ENCODE results near the gene INHBB. TPM values are rescaled to one million over a fixed set of nuclear protein-coding genes. Genes with fewer than 3 reads are reported as not detected.
"Not testable (repeated sequence)": the region's sequence is repeated elsewhere in the genome, so short reads cannot be mapped to it uniquely, and the experiment has no call there.

Gene INHBB
- total RNA-seq, 1 donor from 2014 or later, result 0.34 TPM

DNA sequence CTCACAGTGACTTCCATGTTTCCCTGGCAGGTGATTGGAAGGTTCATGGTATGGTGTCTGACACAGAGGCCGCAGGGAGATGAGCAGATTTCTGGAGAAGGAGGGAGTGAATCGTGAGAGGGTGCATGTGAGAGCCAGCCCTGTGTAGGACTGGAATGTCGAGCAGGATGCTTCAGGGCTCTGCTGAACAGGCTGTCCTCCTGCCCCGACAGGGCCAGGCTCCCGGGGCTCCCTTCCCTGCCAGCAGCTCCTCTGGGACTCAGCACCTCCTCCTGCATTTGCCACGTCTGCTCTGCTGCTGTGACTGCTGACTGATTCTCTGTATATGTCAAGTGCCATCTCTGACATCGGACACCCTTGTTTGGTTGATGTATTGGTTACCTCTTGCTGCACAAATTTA, 38.5 kb upstream of the INHBB start:
- H3K36me3 Mint-ChIP-seq (ENCODE audit: unreplicated experiment), result no peaks in the 10 kb centered on the region
- TF ChIP-seq, protein P1, sequence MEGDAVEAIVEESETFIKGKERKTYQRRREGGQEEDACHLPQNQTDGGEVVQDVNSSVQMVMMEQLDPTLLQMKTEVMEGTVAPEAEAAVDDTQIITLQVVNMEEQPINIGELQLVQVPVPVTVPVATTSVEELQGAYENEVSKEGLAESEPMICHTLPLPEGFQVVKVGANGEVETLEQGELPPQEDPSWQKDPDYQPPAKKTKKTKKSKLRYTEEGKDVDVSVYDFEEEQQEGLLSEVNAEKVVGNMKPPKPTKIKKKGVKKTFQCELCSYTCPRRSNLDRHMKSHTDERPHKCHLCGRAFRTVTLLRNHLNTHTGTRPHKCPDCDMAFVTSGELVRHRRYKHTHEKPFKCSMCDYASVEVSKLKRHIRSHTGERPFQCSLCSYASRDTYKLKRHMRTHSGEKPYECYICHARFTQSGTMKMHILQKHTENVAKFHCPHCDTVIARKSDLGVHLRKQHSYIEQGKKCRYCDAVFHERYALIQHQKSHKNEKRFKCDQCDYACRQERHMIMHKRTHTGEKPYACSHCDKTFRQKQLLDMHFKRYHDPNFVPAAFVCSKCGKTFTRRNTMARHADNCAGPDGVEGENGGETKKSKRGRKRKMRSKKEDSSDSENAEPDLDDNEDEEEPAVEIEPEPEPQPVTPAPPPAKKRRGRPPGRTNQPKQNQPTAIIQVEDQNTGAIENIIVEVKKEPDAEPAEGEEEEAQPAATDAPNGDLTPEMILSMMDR (IDR thresholded peaks at IDR 0.05; ENCODE audit: partially characterized antibody, unreplicated experiment), result no peak
- peaks cover 9% of the 10 kb centered on the region for H3K4me1 Mint-ChIP-seq (ENCODE audit: low read depth, unreplicated experiment)
- no peak overlapping the region for H3K4me3 Mint-ChIP-seq (ENCODE audit: unreplicated experiment)
- no peak for DNase-seq
- H3K9me3 Mint-ChIP-seq (ENCODE audit: unreplicated experiment), result no peaks in the 10 kb centered on the region
- H3K27me3 Mint-ChIP-seq (ENCODE audit: unreplicated experiment), result peaks cover 9% of the 10 kb centered on the region
- no peak overlapping the region for H3K27ac Mint-ChIP-seq (ENCODE audit: unreplicated experiment)

DNA sequence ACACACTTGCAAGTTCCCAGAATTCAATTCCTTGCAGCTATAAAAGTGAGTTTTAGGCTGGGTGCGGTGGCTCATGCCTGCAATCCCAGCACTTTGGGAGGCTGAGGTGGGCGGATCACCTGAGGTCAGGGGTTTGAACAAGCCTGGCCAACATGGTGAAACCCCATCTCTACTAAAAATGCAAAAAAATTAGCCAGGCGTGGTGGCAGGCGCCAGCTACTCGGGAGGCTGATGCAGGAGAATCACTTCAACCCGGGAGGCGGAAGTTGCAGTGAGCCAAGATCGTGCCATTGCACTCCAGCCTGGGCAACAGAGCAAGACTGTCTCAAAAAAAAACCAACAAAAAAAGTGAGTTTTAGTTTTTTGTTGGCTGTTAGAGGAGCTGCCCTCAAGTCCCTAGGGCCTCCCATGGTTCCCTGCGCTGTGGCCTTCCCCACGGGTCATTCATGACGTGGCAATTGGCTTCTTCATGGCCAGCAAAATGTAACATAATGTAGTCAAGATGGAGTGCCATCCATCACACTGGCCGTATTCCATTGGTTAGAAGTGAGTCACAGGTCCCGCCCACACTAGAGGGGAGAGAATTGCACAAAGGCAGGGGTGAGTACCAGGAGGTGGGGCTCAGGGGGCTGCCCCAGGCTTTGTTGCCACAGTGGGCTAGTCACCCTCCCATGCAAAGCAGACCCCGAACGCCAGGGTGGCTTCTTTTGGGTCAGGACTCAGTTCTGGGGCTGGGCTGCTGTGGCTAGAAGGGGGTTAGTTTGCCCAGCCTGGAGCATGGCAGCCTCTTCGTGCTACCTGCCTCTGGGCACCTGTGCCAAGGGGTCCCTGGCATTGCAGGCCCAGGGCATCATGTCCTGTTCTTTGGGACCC, 37.7 kb upstream of the INHBB start:
- peaks cover 7% of the 10 kb centered on the region for H3K27me3 Mint-ChIP-seq (ENCODE audit: unreplicated experiment)
- no peak overlapping the region for H3K27ac Mint-ChIP-seq (ENCODE audit: unreplicated experiment)
- H3K4me3 Mint-ChIP-seq (ENCODE audit: unreplicated experiment), result no peak overlapping the region
- H3K36me3 Mint-ChIP-seq (ENCODE audit: unreplicated experiment), result no peaks in the 10 kb centered on the region
- peaks cover 3% of the 10 kb centered on the region for H3K4me1 Mint-ChIP-seq (ENCODE audit: low read depth, unreplicated experiment)
- no peak for DNase-seq
- H3K9me3 Mint-ChIP-seq (ENCODE audit: unreplicated experiment), result no peaks in the 10 kb centered on the region
- TF ChIP-seq, protein P1 (IDR thresholded peaks at IDR 0.05; ENCODE audit: partially characterized antibody, unreplicated experiment), result no peak

DNA sequence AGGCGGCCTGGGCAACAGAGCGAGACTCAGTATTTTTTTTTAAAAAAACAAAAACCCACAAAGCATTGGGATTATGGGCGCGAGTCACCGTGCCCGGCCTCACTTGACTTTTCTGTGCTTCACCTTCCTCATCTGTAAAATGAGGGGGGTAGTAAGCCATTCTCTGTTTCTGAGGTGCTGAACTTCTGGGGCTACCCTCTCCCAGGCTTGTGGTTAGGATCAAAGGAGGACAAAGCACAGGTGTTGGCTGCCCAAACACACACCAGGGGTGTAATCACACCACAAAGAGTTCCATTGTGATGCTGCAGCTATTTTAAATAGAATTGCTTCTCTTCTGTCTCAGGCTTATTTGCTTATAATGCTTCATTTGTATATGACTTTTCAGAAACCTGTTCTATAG, 35.8 kb upstream of the INHBB start:
- Mint-ChIP-seq H3K4me1 (ENCODE audit: low read depth, unreplicated experiment) (peaks cover 9% of the 10 kb centered on the region), H3K27ac (ENCODE audit: unreplicated experiment) (no peak overlapping the region), H3K27me3 (ENCODE audit: unreplicated experiment) (peaks cover 6% of the 10 kb centered on the region), H3K9me3 (ENCODE audit: unreplicated experiment) (peaks cover 2% of the 10 kb centered on the region), H3K4me3 (ENCODE audit: unreplicated experiment) (no peak overlapping the region), H3K36me3 (ENCODE audit: unreplicated experiment) (no peaks in the 10 kb centered on the region)
- TF ChIP-seq, protein P1 (IDR thresholded peaks at IDR 0.05; ENCODE audit: partially characterized antibody, unreplicated experiment), result no peak
- DNase-seq, result no peak

DNA sequence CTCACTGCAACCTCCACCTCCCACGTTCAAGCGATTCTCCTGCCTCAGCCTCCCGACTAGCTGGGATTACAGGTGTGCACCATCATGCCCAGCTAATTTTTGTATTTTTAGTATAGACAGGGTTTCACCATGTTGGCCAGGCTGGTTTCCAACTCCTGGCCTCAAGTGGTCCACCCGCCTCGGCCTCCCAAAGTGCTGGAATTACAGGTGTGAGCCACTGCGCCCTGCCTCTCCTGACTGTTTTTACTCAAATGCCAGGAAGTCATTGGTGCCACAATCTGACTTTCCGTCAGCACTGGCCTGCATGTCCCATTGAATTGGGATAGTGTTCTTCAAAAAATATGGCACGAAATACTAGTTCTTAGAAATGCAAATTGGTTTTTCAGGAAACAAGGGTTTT, 35.1 kb upstream of the INHBB start:
- not testable (repeated sequence) for H3K27ac Mint-ChIP-seq (ENCODE audit: unreplicated experiment); H3K4me3 Mint-ChIP-seq (ENCODE audit: unreplicated experiment); H3K27me3 Mint-ChIP-seq (ENCODE audit: unreplicated experiment); DNase-seq; H3K4me1 Mint-ChIP-seq (ENCODE audit: low read depth, unreplicated experiment); H3K36me3 Mint-ChIP-seq (ENCODE audit: unreplicated experiment); H3K9me3 Mint-ChIP-seq (ENCODE audit: unreplicated experiment)

DNA sequence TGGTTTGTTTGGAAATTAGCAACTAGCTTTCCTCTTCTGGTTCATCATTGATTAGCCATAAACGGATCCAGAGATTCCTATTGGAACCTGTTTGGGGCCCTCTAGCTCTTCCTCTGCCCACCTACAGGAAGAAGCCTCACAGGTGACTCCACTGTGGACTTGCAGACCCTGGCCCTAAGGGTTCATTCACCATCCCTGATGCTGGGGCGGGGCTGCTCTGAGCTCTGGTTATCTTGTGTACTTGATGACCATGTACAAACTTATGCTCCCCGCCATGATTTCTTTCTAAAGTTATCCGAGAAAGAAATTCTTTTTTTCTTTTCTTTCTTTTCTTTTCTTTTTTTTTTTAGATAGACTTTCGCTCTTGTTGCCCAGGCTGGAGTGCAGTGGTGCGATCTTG, 33.9 kb upstream of the INHBB start:
- TF ChIP-seq, protein P1 (IDR thresholded peaks at IDR 0.05; ENCODE audit: partially characterized antibody, unreplicated experiment), result no peak
- Mint-ChIP-seq H3K4me3 (ENCODE audit: unreplicated experiment) (no peak overlapping the region), H3K36me3 (ENCODE audit: unreplicated experiment) (no peaks in the 10 kb centered on the region), H3K27ac (ENCODE audit: unreplicated experiment) (no peak overlapping the region), H3K27me3 (ENCODE audit: unreplicated experiment) (peaks cover 9% of the 10 kb centered on the region), H3K4me1 (ENCODE audit: low read depth, unreplicated experiment) (peaks cover 6% of the 10 kb centered on the region), H3K9me3 (ENCODE audit: unreplicated experiment) (peaks cover 4% of the 10 kb centered on the region)
- no peak for DNase-seq

Data from glutamatergic neuron (in vitro differentiated cells).